ENCODE results near the gene NRXN3. TPM values are rescaled to one million over a fixed set of nuclear protein-coding genes. Genes with fewer than 3 reads are reported as not detected.
A peak's percentile ranks its signal among the peaks of the same experiment; 100 is the strongest.

The NRXN3 gene
- total RNA-seq, 4 donors from 2014 or later: 0.04 to 0.16 TPM; not detected in 2

DNA sequence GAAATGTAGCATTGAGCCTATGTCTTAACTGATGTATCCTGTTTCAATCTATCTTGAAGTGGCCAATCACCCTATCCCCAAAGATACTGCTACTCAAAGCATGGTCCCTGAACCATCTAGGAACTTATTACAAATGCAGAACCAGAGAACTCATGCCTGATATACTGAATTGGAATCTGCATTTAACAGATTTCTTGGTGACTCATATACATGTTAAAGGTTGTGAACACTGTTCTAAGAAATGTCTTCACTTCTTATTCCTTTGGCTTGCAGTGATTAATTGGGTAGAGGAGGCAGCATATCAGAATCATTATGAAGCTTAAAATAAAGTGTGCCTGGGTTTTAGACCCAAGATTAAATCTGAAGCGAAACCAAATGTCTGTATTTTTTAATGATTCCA lies 1245.6 kb downstream of the NRXN3 start:
- ATAC-seq (no peak), DNase-seq (no peak)
- Histone ChIP-seq H3K27ac (no peak overlapping the region), H3K4me3 (no peak overlapping the region), H3K4me1 (peaks cover 7 to 22% of the 10 kb centered on the region in 2 donors), H3K9me3 (no peaks in the 10 kb centered on the region), H3K27me3 (no peaks in the 10 kb centered on the region), H3K36me3 (no peaks in the 10 kb centered on the region)
- TF ChIP-seq POLR2A (IDR thresholded peaks at IDR 0.05): no peak
- TF ChIP-seq, protein P1, sequence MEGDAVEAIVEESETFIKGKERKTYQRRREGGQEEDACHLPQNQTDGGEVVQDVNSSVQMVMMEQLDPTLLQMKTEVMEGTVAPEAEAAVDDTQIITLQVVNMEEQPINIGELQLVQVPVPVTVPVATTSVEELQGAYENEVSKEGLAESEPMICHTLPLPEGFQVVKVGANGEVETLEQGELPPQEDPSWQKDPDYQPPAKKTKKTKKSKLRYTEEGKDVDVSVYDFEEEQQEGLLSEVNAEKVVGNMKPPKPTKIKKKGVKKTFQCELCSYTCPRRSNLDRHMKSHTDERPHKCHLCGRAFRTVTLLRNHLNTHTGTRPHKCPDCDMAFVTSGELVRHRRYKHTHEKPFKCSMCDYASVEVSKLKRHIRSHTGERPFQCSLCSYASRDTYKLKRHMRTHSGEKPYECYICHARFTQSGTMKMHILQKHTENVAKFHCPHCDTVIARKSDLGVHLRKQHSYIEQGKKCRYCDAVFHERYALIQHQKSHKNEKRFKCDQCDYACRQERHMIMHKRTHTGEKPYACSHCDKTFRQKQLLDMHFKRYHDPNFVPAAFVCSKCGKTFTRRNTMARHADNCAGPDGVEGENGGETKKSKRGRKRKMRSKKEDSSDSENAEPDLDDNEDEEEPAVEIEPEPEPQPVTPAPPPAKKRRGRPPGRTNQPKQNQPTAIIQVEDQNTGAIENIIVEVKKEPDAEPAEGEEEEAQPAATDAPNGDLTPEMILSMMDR (IDR thresholded peaks at IDR 0.05 in 4 of 5, conservative IDR thresholded peaks at IDR 0.05 in 1 of 5): no peak
- in situ Hi-C loops (cut with MboI; ENCODE audit: low sequenced_read_pairs in 4 of 4): no loop called here
- intact Hi-C loops (cut with DNase I; ENCODE audit: low total_unique reads): no loop called here

- no peak for TF ChIP-seq POLR2A (IDR thresholded peaks at IDR 0.05)
- TF ChIP-seq, protein P1 (IDR thresholded peaks at IDR 0.05 in 4 of 5, conservative IDR thresholded peaks at IDR 0.05 in 1 of 5): no peak
- Histone ChIP-seq H3K9me3 (no peaks in the 10 kb centered on the region), H3K27ac (peak overlapping the region in 1 of 4 donors; percentile 70), H3K4me3 (no peak overlapping the region), H3K4me1 (peaks cover 7 to 22% of the 10 kb centered on the region in 2 donors), H3K27me3 (no peaks in the 10 kb centered on the region), H3K36me3 (no peaks in the 10 kb centered on the region)
- in situ Hi-C loops (cut with MboI; ENCODE audit: low sequenced_read_pairs in 4 of 4): no loop called here
- intact Hi-C loops (cut with DNase I; ENCODE audit: low total_unique reads): no loop called here
- DNase-seq (no peak), ATAC-seq (no peak)
Observed at GRCh38 chr14:79417961-79418360, 1247.8 kb downstream of the NRXN3 start.

DNA sequence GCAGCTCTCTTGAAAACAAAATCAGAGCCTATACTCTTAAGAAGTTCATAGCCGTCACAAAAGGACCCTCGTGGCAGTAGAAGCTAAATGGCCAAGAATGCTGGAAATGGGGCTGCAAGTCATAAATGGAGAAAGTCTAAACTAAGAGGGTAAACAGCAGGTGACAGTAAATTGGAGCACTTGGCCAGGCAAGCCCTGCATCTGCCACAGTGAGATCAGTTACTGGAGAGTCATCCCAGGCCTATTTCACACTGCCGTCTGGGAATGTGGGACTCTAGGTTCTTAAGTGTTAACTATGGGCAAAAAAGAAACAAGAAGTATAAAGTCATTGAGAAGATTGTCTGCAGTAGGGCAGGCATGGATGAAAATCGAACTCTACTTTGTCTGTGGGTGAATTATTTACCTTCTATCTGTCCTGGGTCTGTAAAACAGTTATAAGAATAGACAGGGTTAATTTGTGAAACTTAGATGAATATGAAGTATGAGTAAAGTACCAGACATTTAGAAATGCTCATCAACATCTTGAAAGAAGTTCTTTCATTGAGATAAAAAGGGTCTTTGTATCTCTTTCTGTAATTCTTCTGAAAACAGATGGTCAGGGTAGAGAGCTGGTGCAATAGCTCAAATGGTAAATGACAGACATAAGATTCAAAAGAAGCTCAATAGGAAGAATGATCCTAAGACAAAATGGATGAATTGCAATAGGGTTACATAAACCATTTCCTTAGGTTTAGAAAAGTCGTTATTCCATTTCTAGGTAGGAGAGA lies 1248.7 kb downstream of the NRXN3 start:
- H3K4me3 ChIP-seq: no peak overlapping the region
- ATAC-seq: peak; percentile 59 to 62
- peak in 1 of 2 donors; percentile 5 for DNase-seq
- peaks cover 7 to 22% of the 10 kb centered on the region in 2 donors for H3K4me1 ChIP-seq
- H3K36me3 ChIP-seq: no peaks in the 10 kb centered on the region
- H3K9me3 ChIP-seq: no peaks in the 10 kb centered on the region
- in situ Hi-C loops (cut with MboI; ENCODE audit: low sequenced_read_pairs in 4 of 4): no loop called here
- no peaks in the 10 kb centered on the region for H3K27me3 ChIP-seq
- peak overlapping the region in 3 of 4 donors; percentile 42 to 70 (median 50) for H3K27ac ChIP-seq
- intact Hi-C loops (cut with DNase I; ENCODE audit: low total_unique reads): no loop called here
- TF ChIP-seq POLR2A (IDR thresholded peaks at IDR 0.05): no peak
- TF ChIP-seq, protein P1 (IDR thresholded peaks at IDR 0.05 in 4 of 5, conservative IDR thresholded peaks at IDR 0.05 in 1 of 5): no peak

DNA sequence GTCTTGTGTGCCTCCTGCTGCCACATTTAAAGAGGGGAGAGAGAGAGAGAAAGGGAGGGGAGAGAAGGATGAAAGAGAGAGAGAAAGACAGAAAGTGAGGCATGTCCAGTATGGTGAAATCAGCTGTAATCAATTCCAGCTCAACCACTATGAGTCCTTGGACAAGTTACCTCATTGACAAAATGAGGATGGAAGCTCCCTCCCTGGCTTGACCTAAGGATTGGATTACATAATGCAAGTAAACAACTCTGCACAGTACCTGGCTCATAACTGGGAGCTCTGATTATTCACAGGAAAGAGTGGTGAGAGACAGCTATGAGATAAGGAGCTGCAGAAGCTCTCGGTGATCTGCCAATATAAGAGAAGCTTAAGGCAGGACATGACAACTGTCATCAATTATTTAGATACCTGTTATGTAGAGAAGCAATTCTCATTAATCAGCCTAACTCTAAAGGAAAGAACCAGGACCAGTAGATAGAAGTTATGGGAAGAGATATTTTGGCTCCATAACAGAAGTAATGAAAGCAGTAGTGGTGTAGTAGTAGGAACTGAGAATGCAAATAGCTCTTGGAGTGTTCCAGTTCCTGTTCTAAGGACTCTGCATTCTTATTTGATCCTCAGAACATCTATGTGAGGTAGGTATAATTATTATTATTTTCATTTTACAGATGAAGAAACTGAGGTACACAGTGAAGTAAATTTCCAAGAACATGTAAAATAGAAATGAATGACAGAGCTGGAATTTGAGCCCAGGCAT lies 1249.6 kb downstream of the NRXN3 start:
- no peak overlapping the region for H3K4me3 ChIP-seq
- intact Hi-C loops (cut with DNase I; ENCODE audit: low total_unique reads) (no loop called here), in situ Hi-C loops (cut with MboI; ENCODE audit: low sequenced_read_pairs in 4 of 4) (no loop called here)
- H3K9me3 ChIP-seq: no peaks in the 10 kb centered on the region
- peak in 1 of 2 donors; percentile 46 for TF ChIP-seq POLR2A (IDR thresholded peaks at IDR 0.05)
- TF ChIP-seq, protein P1 (IDR thresholded peaks at IDR 0.05 in 4 of 5, conservative IDR thresholded peaks at IDR 0.05 in 1 of 5): no peak
- H3K4me1 ChIP-seq: peaks cover 7 to 22% of the 10 kb centered on the region in 2 donors
- H3K27me3 ChIP-seq: no peaks in the 10 kb centered on the region
- peak overlapping the region in 3 of 4 donors; percentile 19 to 70 (median 50) for H3K27ac ChIP-seq
- peak; percentile 30 to 78 for ATAC-seq
- no peak for DNase-seq
- H3K36me3 ChIP-seq: no peaks in the 10 kb centered on the region
